UCSD-AML1 (cell line): ENCODE data around the gene LIPG.

Experiments
- DNase-seq: peaks from one replicate; lab custom pipeline; 2025; ENCODE audit not compliant: unreplicated experiment; lab: John Stamatoyannopoulos, UW

Gene LIPG

DNA sequence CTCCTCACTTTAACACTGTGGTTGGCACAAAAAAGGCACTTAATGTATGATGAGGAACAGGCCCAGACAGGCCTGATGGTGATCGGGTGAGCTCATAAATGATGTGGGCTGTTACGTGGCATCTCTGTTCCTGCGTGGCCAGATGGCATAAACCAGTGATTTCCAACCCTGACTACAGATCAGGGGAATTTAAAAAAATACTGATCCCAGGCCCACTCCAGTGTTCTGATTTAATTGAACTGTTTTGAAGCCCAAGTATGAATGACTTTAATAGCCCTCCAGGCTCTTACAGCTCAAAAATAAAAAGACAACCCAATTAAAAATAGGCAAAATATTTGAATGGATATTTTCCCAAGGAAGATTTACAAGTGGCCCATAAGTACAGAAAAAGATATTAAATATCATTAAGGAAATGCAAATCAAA is 48.2 kb downstream of the LIPG start:
- no peak for DNase-seq

DNA sequence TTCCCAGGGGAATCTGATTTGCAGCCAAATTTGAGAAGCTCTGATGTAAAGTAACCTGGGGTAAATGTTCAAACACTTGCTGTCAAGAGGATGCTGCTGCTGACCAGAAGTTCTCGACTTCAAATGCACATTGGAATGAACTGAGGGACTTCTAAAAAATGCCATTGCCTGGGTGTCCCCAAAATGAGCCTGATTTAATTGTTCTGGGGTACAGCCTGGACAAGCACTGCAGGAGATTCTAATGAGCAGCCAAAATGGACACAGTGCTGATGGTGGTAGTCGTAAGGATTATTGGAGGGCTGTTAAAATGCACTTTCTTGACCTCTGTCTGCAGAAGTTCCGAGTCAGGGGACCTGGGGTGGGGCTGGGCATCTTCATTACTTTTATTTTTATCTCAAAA is 49.5 kb downstream of the LIPG start:
- DNase-seq: no peak

DNA sequence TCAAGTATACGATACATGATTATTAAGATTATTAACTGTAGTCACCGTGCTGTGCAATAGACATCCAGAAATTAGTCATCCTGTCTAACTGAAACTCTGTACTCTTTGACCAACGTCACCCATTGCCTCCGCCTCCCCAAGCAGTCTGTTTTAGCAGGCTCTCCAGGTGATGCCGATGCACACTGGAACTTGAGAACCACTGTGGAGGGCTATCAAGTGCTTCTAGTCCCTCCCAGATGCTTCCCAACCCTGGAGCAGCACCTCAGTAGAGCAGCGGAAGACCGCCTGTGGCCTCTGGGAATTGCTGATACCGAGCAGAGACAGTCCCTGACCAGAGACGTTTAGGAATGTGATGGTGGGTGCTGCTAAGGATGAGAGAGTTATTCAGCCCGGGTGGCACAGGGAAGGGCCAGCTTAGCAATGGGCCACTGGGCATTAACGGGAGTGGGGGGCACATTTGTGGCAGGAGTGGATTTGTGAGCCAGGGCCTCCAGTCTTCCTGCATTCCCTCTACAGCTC is 50.7 kb downstream of the LIPG start:
- no peak for DNase-seq

DNA sequence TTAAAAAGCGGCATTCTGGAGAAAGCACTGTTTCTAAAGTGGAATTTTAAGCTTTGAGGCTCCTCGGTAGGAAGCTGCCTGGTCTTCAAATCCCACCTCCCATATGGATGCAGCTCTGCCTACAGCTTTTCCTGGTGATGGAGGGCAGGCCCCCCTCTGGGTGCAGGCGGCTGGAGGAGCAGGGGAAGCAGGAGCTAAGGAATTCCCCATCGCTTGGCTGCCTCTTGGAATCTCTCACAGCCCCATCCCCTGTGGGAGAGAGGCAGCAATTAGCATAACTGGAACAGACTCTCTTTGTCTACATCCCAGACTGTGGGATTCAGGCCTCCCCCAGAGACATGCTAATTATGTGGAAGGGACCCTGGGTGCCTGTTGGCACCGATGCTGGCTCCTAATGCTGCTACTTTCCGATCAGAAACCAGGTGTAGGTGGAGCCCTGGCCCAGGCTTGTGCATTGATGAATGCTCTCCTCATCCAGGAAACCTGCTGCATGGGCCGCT is 51.3 kb downstream of the LIPG start:
- no peak for DNase-seq

DNA sequence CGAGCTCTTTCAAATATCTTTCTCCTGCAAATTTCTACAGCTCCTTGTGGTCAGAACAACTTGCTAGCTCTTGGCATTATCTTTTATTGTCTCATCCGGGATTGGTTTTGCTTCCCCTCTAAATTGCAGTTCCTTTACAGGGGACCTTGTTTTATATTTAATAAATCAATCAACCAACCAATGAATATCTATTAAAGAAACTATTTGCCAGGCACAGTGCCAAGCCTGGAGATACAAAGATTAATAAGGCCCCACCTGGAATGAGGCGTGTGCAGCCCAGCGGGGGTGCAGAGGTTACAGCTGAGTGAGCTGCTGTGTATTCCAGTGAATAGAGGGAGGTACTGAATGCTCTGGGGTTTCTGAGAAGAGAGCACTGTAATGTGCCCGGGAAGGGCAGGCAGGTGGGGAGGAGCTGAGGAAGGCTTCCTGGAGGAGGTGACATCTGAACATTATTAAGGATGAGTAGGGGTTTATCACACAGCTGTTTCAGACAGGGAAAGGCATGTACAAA is 51.8 kb downstream of the LIPG start:
- no peak for DNase-seq

DNA sequence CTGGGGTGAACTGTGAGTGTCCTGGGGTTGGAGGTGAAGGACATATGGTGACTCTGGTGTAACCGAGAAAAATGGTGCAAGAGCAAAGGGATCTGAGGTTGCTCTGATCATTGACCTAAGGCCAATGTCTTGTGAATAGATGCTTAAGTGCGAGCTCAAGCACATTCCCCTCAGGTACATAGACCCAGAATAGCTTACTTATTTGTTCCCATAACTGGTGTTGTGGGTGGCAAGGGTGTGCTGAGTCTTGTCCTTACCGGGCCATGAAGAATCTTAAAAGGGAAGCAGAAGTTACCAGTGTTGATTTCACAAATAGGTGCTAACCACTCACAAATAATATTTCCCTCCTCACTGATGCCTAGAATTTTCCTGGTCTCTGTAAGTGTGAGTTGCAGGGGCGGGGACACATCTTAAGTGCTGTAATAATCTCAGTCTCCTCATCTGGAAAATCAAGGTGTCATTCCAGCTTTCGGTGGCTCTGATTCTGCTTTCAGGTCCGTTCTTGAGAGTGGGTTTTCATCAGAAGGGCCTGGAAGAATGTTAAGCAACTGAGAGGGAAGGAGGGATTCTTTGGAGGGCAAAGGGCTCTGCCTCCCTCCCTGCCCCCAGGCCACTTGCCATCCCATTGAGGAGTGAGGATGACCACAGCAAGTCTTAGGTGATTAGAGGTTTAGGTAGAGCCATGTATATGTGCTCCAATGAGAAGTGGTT is 54.9 kb downstream of the LIPG start:
- DNase-seq: no peak

DNA sequence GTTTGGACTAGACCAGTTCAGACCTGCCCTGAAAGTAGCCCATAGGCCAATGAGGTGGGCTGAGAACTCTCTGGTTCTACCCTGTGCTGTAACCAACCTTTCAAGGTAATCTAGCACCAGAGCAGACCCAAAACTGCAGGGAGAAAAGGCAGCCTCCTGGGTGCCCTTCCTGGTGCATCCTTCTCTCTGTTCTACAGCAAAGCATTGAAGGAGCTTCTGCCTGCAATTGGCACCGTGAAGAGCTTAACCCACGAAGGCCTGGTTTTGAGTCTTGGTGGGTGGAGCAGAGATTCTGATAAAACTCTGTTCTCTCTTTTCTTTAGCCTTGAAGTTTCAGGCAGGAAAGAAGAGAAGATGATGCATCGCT is 55.5 kb downstream of the LIPG start:
- no peak for DNase-seq

DNA sequence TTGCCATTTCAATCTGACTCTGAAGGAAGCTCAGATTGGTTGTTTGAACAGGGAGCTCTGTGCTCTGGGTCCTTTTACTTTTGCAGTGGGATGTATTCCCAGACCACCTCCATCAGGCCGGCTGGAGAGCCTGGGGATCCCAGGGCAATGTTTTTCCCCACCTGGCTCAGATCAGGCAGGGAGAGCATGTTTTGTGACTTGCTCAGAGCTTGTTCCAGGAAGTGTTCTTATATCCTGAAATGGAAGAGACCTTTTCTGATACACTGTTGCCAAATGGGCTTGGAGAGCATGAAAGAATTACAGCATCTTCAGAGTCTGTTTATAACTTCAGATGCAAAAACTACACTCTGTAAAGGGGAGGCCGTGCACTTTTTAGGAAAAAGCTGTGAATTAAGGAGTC is 56.0 kb downstream of the LIPG start:
- no peak for DNase-seq

DNA sequence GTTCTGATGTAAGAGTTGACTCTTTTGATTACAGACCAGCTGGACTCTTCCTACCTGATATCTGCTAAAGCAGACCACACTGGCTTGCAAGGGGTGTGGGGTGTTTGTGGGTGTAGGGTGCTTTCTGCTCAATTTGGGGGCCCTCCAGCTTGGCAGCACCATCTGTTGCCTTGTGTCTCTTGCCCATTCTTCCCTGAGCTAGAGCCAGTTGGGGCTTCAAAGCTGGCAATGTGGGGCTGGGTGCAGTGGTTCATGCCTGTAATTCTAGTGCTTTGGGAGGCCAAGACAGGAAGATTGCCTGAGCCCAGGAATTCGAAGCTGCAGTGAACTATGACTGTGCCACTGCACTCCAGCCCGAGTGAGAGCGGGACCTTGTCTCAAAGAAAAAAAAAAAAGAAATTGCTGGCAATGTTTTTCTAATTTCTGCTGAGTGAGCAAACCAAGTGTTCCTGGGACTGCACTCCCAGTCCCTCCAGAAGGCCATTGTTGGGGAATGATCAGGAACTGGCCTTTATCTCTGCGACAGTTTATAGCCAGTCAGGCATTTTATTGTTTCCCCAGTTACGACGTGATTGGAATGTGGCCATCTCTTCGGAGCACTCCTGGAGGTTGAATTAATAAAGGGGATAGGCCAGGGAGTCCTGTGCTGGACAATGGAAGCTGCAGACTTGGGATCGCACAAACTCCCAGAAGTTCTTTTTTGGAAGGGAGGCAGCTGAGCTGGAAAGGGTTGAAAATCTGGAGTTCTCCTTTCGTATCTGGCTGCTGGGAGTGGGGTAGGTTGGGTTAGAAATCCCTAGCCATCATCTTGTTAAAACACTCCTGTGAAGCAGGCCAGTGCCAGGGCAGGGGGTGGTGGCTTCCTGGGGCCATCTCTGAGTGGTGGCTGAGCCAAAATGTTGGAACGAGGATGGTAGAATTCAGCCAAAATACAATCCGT is 57.2 kb downstream of the LIPG start:
- DNase-seq: no peak

DNA sequence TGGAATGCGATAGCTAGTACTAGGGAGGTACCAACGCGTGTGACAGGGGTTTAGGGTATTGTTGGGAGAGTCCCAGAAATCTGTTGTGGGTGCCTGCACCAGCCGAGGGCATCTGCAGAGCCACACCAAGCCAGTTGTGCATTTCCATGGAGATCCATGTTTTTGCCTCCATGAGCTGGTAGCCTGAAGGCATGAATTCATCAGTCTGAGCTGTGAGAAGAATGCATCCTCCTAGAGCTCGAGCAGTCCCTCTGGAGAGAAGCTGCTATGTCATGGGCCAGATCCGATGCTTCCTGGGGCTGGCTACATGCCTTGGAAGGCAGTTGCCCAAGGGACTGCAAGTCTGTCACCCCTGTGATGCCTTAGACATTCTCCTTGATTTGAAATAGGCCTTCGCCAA is 57.9 kb downstream of the LIPG start:
- no peak for DNase-seq

DNA sequence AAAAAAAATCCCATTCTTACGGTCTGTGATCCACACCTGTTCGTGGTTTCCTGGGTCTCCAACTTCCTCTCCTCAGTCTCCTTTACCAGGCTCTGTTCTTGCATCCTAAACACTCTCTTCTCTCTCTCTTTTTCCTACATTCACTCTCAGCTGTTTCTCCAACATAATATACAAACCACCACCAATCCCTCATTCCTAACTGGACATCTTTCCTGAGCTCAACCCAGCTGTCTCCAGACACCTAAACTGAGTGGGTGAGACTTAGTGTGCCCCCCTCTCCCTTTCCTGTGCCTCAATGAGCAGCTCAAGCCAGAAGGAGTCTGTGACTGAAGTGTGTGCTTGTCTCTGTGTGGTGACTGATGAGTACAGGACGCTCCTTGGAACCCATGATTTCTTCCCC is 59.4 kb downstream of the LIPG start:
- DNase-seq: no peak

DNA sequence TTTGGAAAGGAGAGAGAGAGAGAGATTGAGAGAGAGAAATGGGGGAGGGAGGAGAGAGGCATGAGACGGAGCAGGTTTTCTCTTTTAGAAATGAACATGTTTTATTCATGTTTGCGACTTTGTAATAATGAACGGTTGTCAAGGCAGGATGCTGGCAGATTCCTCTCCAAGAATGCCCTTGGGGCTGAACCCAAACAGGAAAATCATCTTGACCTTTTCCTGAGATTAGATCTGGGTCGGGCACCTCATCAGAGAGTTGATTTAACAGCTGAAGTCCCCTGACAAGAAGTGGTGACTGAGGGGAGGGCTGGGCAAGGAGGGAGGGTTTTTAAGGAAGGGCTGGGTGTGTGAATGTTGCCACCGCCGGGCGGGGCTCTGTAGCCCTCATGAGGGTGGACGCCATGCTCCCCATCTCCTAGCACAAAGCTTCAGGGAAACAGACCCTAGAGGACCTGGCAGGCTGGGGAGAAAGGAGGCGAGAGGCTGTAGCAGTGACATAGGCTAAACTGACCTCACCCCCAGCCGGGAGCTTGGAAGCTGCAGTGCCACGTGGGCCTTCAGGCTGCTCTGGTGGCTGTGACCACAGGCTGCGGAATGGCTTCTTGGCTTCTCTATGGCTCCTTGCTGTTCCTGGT is 60.0 kb downstream of the LIPG start:
- DNase-seq: no peak

DNA sequence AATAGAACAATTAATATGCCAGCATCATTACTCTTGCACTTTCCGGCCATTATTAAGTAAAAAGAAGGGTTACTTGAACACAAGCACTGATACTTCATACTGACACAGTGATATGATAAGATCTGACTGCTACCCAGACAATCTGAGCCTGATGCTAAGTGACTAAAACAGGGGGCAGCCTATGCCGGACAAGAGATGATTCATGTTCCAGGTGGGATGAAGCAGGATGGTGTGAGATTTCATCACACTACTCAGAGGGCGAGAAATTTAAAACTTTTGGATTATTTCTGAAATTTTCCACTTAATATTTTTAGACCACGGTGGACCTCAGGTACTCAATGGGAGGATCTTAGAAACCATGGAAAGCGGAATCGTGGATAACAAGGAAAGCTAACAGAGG is 61.7 kb downstream of the LIPG start:
- DNase-seq: no peak

DNA sequence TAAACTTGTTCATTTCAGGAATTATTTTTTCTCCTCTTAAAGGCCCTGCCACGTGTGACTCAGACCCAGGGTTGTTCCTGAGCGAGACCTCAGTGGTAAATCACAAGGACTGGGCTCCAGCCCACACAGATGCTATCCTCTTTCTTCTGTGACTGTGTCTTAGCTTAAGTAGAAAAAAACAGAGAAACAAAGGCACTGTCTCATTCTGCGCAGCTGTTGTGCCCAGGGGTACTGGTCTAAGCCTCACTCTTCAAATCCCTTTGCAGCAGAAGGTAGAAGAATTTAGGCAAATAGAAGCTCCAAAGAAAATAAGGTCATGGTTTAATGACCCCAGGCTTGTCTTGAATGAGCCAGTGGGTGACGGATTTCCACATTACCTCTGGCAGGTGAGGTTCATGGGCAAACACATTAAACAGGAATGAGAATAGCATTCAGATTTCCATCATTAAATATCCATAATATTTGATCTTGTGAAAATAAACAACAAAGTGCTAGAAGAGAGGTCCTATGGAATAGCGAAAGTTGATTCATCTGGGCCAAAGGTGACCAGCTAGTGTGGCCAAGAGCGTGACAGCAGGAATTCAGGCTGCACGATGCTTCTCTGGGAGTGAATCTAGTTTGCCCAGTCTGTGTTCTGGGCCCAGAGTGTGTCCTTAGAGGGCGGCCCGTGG is 63.3 kb downstream of the LIPG start:
- no peak for DNase-seq

DNA sequence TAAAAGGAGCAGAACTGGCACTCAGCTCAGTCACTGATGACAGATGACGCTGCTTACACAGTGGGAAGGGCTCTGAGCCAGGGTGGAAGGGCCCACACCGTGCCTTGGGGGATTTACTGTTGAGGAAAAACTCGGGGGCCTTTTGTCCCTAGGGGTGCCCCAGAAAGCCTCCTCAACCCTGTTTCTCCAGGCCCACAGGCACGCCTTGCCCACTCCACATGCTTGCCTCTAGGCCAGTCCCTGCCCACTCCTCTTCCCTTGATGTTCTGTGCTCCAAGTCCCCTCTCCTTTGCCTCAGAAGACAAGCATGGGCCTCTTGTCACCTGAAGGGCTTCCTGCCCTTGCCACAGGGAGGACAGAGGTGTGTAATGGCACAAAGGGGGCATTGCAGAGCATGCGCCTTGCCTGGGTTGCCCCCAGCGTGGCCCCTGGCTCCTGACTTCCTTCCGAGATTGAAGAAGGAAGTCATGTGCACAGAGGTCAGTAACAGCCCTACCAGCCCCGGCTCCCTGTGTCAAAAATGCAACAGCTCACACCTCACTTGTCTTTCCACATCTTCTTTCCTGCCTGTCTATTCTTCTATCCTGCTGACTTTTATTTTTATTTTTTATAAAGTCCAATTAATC is 65.1 kb downstream of the LIPG start:
- no peak for DNase-seq

DNA sequence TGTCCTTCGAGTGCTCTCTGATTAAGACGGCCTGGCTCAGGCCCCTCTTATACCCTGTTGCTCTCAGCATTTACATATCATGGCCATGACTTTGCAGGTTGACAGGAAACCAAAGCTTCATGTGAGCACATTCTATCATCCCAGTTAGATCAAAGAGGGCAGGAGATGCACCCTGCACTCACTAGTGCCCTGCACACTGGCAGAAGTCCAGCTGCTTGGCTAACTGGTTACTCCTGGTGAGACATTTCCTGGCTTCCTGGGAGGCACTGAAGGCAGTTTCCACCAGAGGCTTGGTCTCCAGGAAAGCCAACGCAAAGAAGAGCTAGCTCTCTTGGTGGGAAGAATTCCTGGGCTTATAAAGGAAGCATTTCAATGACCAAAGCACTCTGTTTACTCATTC is 66.3 kb downstream of the LIPG start:
- DNase-seq: no peak

DNA sequence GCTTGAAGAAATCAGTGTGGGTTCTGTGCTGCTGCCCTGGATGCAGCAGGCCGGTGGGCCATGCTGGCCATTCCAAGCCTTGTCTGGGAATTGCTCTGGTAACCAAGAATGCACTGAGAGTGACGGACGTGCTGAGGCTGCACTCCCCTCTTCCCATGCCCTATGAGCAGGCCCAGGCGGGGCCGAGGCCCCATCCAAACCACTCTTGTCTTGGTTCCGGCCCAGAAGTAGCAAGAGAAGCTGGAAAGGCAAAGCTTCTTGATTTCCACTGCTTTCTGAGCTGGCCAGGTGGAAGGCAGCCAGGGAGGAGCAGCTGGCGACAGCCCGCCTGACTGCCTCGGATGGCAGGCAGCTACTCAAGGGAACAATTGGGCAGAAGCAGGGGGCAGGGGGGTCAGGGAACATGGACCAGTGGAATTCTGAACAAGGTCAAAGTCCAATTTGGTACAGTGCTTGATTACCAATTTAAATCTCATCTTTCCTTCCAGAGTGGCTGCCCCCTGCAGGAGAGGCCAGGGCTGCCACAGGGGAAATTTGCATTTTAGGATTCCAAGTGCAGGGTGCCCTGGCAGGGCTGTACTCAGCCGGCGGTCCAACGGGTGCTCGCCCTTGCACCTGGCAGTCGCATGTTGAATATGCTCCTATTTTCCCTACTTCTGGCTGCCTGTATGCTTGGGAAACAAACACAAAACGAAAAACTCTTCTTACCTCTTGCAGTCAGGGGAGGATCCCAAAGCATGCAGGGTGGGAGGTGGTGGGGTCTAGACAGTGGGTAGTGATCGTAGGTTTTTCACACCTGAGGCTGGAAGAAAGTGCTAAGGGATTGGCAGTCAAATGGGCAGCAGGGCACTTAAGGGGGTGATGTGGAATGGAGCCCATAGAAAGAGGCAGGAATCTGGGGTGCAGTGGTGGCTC is 67.3 kb downstream of the LIPG start:
- DNase-seq: no peak

DNA sequence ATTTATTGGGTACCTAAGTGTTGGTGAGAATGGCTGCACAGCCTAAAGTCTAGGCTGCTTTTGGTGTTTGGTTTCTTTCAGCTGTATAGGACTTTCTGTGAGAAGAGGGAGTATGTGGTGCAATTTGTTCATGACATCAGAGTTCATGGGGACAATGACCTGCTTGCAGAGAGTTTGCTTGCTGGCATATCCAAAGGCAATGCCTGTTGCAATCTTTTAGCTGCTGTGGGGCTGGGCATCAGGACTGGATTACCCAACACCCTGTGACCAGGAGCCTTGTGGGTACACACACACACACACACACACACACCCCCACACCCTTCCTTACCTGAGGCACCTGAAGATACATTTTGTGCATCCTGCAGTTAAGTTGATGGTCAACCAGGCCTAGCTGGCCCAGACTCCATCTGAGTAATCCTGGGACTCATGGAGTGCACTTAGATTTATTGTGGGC is 68.4 kb downstream of the LIPG start:
- no peak for DNase-seq

DNA sequence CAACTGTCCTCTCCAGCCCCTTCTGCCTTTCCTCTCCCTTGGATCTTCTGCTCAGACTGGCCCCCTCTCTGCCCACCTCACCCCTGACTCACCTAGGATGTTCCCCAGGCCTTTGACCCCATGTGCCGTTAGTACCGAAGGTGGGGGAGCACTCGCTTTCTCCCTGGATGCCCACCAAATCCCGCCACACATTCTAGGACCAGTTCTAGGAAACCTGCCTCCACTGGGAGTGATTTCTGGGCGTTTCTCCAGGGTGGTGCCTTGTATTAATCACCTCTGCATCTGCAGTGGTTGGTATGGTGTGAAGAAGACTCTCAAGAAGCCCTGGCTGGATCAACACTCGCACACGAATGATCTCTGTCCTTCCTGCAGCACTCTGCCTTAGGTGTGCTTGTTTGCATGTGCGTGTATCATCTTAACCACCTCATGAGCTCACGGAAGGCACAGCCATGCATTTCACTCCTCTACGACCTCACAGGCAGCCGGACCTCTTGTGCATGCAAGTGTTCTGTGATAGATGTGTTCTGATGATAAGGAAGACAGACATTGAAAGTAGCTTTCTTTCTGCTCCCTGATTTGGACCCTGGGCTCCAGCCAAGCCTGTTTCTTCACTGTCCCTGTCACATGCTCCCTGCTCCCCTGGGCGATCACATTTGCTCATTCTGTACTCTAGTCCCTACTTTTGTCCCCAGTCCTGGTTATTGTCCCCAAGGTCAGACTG is 69.4 kb downstream of the LIPG start:
- DNase-seq: no peak
